GM21619 (cell line): ENCODE measurements around the gene SNCB.

Experiments used
- ATAC-seq: cut with Tn5 transposase; IDR thresholded peaks from one replicate; pipeline ENCODE4 v1.9.1; 2021; ENCODE audit not compliant: unreplicated experiment

SNCB gene

GRCh38 chr5:176661676-176662075, 31.3 kb upstream of the SNCB start:
- ATAC-seq: no peak

DNA sequence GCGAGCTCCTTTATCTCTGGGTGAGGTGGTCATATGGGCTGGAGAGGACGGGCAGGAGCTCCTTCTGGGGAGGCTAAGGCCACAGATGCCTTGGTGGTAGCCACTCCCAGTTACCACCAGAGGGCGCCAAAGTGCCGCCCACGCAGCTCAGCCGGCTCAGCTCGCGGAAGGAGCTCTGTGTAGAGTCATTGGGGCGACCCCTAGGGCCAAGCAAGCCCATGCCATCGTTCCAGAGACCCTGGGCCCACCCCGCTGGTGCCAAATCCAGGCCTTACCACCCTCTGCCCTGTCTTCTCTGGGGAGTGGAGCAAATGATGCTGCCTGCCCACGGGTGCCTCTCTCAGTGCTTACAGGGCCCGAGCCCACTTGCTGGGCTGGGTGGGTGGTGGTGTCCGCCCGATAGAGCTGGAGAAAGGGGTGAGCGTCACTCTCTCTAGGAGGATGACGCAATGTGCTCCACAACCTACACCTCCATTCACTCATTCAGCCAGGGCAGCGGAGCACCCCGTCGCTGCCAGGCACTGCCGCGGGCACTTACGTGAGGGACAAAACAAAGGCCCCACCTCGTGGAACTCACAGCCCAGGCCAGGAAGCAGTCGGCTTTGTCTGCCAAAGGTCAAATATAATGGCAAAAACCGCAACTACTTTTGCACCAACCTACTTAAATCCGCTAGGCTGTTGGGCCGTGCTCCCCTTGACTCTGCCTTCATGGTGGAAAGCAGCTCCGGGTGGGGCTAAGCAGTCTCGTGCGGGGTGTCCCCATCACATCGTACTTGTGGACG, 30.7 kb upstream of the SNCB start:
- peak; percentile 62 for ATAC-seq

GRCh38 chr5:176660530-176660859, 30.2 kb upstream of the SNCB start:
- peak; percentile 8 for ATAC-seq

- ATAC-seq: no peak
Measured at GRCh38 chr5:176659860-176660461, 29.6 kb upstream of the SNCB start.

DNA sequence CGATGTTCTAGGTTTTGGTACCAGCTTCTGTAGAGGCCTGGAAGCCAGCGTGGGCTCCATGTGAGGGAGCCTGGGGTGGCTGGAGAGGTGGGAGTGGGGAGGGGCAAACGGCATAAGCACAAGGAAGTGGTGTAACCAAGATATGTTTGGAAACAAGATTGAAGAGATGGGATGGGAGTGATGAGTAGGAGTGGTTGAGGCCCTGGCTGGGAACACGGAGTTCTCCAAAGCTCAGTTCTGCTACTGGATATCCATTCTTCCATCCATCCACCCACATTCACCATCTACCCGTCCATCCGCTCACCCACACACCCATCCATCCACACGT, 29.1 kb upstream of the SNCB start:
- ATAC-seq: no peak

DNA sequence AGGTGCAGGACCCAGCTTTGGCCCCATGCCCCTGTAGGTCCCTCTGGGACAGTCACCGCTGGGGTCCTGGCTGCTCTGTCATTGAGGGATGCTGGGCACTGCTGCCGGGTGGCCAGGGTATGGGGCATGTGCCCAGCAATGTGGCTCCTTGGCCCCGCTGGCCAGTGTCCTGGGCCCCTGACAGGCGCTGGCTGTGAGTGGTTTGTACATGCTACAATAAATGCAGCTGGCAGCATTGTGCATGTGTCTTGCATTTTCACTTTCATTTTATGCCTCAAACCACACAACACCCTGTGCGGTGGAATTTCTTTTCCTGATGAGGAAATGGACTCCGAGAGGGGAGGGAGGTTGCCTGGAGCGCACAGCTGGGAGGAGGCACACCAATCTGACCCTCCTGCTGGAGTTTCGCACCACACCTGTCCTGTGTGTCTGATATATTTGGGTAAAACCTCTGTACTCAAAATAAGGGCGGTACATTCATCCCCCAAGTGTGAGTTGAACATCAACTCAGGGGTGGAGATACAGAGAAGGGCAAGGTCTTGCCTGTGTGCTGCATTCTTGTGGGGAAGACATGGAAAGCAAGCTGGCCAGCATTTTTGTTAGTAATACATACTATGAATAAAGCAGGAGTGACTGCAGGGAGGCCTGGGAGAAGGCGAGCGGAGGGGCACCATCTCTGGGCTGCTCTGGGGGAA, 28.6 kb upstream of the SNCB start:
- ATAC-seq: peak; percentile 55

DNA sequence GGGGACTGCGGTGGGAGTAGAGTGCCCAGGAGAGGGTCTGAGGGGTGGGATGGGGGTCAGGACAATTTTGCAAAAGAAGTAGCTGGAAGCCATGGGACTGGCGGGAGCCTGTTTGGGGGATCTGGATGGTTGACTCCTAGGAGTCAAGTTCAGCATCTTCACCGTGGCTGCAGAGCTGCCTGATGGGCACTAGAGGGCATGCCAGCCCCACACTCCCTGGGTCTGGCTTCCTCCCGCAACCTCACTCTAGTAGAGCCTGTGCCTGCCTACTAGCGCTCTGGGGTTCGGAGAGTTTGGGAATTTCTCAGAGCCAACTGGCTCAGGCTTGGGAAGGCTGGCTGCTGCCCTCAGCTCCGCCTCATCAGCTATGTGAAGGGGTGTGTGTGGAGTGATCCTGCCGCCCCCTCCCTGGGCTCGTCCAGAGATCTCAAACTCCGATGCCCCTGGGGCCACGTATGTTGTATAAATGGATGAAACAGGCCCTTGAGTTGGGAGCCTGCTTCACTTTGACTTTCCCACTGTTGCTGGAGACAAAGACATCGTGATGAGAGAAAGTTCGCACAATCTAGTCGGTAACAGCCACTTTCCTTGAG, 27.8 kb upstream of the SNCB start:
- peak; percentile 37 for ATAC-seq

GRCh38 chr5:176656467-176656990, 26.2 kb upstream of the SNCB start:
- no peak for ATAC-seq

- no peak for ATAC-seq
Measured at GRCh38 chr5:176654856-176655255, 24.5 kb upstream of the SNCB start.

DNA sequence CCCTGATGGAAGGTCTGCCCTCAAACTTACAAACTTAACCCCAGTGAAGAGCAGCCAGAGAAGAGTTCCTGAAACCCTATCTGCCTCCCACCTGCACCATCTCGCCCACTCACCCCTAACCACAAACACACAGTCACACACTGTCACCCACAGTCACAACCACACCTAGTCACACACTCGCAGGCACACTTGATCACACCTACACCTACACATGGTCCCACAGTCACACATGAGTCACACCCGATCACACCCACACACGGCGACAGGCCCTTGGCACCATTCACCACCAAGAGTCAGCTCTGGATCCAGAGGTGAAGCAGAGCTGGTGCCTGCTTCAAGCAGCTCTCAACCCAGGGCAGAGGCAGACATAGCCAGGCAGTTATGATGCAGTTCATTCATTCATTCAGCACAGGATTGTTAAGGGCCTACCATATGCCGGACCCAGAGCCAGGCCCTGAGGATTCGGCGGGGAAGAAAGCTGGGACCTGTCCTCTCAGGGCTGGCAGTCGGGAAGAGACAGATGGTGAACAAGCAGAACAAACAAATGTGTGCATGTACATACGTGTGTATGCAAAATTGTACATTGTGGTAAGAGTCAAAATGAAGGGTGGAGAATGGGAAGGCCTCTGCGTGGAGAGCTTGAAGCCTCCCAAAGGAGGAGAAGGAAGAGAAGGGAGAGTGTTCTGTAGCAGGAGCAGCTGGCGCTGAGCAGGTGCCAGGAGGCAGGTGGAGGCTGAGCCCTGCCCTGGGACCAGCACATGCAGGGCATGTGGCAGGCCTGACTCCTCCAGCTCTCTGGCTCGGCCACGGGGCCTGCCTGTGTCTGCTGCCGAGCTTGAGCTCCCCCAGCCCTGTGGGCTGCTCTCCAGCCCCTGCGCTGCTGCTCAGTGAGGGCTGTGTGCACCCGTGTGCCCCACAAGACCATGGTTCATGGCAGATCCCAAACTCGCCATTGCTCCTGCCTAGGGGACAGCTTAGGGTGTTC, 23.4 kb upstream of the SNCB start:
- no peak for ATAC-seq

DNA sequence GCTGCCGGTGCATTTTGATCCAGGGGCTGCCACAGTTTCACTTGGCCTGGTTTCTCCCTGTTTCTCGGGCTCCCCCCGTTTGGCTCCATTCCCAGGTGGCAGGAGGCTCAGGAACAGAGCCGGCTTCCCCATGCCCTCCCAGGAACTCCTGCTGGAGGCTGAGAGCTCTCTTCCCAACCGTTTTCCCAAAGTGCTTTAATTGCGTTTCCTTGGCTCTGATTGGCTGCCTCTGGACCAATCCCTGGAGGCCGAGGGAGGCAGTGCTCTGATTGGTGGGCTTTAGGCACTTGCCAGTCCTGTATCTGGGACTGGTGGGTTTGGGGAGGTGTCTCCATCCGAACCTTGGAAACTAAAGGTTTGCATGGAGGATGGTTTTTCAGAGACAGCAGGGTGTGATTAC, 21.8 kb upstream of the SNCB start:
- no peak for ATAC-seq

DNA sequence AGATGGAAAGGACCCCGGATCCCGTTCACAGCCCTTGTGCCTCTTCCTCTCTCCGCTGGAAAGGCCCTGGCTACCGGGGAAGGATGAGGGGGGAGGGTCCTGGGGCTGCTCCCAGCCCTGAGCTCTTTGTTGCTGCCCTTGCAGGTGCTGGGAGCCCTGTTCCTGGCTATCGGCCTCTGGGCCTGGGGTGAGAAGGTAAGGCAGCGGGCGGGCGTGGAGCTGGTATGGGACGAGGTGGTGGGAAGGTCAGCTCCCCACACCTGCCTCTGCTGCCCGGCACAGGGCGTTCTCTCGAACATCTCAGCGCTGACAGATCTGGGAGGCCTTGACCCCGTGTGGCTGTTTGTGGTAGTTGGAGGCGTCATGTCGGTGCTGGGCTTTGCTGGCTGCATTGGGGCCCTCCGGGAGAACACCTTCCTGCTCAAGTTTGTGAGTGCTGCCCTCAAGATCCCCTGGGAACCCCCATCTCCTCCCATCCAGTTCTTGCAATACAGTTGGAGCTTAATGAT, 21.2 kb upstream of the SNCB start:
- ATAC-seq: no peak

DNA sequence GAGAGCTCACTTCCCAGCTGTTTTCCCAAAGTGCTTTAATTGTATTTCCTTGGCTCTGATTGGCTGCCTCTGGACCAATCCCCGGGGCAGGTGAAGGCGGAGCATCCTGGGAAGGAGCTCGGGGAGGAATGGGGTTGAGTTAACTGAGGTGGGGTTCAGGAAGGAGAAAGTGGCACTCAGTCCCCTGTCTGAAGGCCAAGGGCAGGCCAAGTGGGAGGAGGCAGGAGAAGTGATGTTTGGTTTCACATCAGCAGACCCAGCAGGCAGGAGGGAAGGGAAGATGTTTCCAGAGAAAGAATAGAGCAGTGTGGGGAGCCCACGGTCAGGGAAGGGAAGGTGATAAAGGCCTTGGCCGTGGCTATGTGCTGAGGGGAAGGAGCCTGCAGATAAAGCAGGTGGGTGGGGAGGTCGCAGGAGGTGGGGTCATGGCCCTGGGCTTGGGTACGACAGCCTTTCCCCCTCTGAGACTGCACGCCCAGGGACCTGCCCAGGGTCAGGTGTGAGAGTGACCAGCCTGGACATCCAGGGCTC, 20.1 kb upstream of the SNCB start:
- ATAC-seq: no peak

- ATAC-seq: no peak
Measured at GRCh38 chr5:176648474-176649194, 18.3 kb upstream of the SNCB start.

DNA sequence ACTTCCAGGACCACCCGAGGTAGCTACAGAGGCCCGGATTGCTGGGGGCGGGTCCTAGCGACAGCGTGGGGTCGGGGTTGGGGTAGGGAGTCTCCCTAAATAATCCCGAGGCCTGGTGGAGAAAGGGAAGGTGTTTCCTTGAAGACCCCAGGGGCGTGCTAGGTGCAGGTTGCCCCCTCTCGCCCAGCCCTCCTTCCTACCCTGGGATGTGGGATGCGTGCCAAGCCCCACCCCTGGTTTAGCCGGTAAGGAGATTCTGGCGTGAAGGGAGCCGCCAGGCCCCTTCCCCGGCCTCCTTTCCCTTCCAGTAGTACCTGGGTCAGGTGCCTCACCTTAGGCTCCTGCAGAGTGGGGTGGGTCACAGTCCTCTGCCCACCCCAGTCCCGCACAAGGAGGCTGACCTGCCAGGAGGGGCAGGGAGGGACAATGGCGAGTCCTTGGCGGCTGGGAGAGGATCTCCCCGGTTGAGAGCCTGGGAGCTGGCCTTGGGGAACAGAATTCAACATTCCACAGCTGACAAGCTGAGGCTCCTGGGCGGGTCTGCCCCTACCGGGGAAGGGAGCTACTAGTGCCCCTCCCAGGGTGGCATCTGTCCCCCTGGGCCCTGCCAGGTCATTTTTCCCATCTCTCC, 17.6 kb upstream of the SNCB start:
- ATAC-seq: no peak

DNA sequence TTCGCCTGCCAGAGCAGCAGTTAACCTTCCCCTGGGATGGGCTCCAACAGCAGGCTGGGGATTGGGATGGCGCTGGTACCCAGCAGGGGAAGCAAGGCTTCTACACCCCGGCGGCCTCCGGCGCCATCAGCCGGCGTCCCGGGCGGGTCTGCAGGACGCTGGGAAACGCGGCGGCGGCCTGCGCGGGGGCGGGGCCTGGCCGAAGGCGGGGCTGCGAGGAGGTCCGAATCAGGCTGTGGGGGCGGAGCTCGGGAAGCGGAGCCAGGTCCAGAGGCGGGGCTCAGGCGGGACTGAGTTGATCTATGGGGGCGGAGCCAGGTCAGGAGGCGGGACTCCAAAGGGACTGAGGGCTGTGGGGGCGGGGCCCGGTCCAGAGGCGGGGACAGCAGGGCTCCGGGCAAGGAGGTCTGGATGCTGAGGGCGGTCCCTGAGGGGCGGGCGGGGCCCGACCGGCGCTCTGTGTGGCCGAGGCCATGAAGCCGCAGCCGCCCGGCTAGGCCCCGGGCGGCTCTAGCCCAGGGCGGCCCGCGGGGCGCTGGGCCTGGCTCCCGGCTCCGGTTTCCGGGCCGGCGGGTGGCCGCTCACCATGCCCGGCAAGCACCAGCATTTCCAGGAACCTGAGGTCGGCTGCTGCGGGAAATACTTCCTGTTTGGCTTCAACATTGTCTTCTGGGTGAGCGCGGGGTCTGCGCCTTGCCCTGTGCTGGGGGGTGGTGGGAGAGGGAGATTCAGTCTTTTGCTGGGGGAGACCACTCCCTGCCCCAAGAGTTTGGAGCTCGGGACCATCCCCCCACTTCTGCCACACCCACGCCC, 16.9 kb upstream of the SNCB start, which contains the start of gene TSPAN17:
TSS of gene TSPAN17 (plus strand) at position 455 of the 813 bp plus-strand sequence. CDS start at position 587, 132 bp downstream.
- ATAC-seq: peak; percentile 93

DNA sequence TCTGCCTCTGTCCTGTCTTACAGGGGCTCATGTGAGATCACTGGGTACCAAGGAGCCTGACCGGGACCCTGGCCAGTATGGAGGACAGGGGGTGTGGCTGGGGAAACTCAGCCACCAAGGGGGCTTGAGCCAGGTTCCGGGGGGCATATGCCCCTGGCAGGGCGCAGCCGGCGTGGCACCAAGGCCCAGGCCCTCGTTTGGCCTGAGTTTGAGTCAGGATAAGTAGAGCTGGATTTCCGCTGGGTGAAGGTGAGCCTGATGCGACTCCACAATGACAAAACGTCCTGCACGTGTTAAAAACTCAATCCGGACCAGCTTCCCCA, 16.3 kb upstream of the SNCB start:
- peak; percentile 4 for ATAC-seq

DNA sequence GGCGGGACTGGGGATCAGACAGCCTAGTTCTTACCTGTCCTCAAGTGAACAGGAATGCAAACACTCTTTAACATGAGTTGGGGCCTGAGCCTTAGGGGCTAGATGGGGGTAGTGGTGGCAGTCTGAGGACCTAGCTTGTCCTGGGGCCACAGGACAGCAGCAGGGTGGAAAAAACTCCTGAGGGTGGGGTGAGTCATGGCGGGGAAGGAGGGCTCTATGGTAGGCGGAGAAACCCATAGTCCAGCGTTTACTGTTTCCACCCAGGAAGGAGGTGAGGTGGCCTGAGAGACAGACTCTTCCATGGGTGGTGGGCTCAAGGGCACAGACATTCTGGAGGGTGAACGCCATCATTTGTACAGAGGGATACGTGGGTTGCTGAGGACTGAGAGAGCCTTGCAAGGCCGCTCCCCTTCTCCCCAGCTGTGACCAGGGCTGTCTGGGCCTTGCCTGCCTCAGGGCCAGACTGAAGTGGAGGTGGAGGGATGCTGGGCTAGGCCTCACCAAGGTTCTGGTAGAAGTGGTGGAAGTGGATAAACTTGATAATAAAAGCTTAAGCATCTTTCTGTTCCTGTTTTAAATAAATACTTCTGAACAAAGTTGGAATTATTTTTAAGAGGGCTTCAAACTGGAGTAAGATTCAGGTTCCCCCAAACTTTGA, 15.8 kb upstream of the SNCB start:
- ATAC-seq: no peak
